HS-5 (cell line): ENCODE results near the gene TGM6.
A peak's percentile ranks its signal among the peaks of the same experiment; 100 is the strongest.

Experiments
- DNase-seq: peaks from one replicate; pipeline ENCODE4 v3.0.0-alpha.2; 2012; ENCODE audit warnings: low read depth

Gene TGM6

GRCh38 chr20:2458919-2459499 is 78.3 kb downstream of the TGM6 start:
- no peak for DNase-seq

- DNase-seq = no peak
Measured at GRCh38 chr20:2459981-2460751, 79.5 kb downstream of the TGM6 start.

- DNase-seq = no peak
Measured at GRCh38 chr20:2460752-2461424, 80.2 kb downstream of the TGM6 start.

- no peak for DNase-seq
Measured at GRCh38 chr20:2462484-2462883, 81.8 kb downstream of the TGM6 start.

- DNase-seq = no peak
Measured at GRCh38 chr20:2463616-2464365, 83.1 kb downstream of the TGM6 start.

GRCh38 chr20:2465100-2465499 is 84.4 kb downstream of the TGM6 start:
- no peak for DNase-seq

GRCh38 chr20:2467412-2467811 is 86.7 kb downstream of the TGM6 start:
- no peak for DNase-seq

GRCh38 chr20:2468581-2469407 is 88.1 kb downstream of the TGM6 start:
- DNase-seq = no peak

- no peak for DNase-seq
Measured at GRCh38 chr20:2469991-2470422, 89.3 kb downstream of the TGM6 start.

- DNase-seq = peak; percentile 96
Measured at GRCh38 chr20:2470423-2471193, 89.9 kb downstream of the TGM6 start, which contains the start of gene SNRPB. SNRPB (minus strand) TSS chr20:2470789; CDS start chr20:2470690, 99 bp downstream.

- peak; percentile 96 for DNase-seq
Measured at GRCh38 chr20:2473516-2473915, 92.8 kb downstream of the TGM6 start.

GRCh38 chr20:2475850-2476741 is 95.4 kb downstream of the TGM6 start:
- DNase-seq = no peak

- no peak for DNase-seq
Measured at GRCh38 chr20:2476742-2477615, 96.3 kb downstream of the TGM6 start.

- no peak for DNase-seq
Measured at GRCh38 chr20:2480381-2480780, 99.7 kb downstream of the TGM6 start.
